Right hindlimb (tissue), 1 donor: ENCODE measurements around the gene C10orf90.

ENCODE experiments used
- DNase-seq: peaks from one replicate; pipeline ENCODE4 v3.0.0-alpha.2; 2018

The C10orf90 gene

DNA sequence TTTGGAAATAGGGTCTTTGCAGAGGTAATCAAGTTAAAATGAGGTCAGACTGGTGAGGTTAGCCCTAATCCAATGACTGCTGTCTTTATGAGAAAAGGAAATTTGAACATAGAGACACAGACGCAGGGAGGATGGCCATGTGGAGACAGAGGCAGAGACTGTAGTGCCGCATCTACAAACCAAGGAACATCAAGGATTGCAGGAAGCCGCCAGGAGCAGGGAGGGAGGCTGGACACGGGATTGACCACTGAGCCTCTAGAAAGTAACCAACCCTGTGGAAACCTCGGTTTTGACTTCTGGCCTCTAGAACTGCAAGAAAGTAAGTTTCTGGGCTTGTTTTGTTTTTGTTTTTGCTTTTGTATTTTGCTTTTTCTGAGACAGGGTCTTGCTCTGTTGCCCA is 213.9 kb downstream of the C10orf90 start:
- DNase-seq = no peak

DNA sequence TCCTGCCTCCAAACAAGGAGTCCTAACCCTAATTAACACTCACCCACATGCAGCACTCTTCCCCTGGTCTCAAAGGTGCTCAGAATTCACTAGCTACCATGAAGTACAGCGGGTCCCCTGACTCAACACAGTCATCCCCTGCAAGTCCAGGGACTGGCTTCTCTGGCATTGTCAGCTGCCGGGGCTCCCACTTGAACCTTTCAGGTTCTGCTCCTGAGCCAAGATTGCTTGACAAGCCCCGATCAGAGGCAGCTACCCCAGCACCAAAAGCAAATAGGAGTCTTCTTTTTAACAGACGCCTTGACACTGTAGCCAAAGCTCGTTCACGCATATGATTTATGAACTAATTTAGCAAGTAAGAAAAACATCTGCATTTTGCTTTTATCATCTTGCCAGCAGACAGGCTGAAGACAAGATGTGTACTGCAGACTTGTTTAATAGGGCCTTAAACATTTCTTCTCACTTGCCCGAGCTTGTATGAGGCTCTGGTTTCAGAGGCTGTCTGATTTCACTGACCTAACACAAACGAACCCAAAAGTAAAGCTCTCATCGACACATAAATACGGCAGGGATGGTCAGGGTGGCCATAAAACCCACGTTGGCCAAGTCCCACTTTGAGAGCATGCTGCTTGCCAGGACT is 214.6 kb downstream of the C10orf90 start:
- DNase-seq = no peak

DNA sequence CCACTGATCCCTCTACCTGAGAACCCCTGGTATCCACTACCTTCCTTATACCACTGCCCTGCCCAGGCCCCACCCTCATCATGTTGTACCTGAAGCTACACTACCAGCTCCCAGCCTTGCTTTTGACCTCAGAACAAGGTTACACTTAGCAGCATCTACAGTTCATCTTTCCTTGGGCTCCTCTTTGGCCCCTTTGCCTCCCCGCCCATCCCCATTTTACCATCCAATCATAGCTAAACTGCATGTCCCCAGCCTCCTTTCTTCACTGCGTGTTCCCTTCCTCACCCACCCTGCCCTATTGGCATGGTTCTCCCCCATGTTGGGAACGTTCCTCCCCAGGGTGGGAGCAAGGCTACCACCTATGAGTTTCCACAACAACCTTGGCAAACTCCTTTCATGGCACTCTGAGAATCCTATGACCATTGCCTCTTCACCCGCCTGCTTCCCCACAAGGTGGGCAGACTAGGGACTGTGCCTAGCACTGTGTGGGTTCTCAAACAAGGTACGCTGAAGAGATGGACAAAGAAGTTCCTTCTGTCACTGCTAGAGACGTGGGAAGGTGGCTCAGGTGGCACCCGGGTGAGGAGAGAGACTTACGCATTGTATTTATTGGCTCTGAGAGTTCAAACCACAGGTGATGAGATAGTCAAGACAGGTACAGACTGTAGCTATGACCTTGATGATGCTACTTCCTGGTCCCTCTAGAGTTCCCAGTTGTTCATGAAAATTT is 215.3 kb downstream of the C10orf90 start:
- DNase-seq = no peak

DNA sequence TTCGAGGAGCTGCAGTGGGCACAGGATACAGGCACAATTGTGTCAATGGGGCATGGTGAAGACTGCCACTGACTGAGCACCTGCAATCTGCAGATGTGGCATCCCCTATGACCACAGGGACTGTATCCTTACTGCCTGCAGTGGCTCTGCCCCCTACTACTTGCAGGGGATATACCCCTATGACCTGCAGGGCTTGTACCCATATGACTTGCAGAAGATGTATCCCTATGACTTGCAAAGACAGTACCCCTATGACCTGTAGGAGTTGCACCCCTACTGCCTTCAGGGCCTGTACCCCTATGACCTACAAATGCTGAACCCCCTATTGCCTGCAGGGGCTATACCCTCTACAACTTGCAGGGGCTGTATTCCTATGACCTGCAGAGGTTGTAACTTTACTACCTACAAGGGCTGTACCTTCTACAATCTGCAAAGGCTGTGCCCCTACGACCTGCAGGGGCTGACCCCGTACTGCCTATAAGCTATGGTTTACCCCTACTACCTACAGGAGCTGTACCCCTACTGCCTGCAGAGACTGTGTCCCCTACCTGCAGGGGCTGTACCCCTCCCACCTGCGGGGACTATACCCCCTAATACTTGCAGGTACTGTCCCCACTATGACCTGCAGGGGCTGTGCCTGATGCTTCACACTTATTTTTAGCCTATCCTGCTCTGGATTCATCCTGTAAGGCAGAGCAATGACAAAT is 216.3 kb downstream of the C10orf90 start:
- DNase-seq = no peak

DNA sequence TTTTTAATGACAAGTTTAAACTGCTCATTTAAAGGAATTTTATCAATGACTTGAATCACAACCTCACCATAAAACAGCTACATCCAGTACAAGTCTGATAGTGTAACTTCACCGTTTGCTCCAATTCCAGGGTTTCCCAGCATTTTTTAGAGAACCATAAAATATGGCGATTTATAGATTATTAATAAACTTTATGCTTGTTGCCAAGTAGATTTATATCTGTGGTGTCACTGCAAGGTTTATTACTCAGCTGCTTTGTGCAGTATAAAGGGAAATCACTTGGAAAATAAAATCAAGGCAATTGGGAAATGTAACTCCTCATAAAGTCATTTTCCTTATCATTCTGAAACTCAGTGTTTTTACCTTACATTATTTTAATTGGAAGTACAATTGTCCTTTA is 218.2 kb downstream of the C10orf90 start:
- DNase-seq = no peak

DNA sequence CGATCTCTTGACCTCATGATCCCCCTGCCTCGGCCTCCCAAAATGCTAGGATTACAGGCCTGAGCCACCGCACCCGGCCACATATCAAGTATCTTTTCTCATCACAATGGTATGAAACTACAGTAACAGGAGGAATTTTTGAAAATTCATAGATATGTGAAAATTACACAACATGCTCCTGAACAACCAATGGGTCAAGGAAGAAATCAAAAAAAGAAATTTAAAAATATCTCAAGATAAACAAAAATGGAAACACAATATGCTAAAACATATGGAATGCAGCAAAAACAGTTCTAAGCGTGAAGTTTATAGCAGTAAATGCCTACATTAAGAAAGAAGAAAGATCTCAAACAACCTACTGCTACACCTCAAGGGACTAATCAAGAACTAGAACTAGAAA is 222.4 kb downstream of the C10orf90 start:
- no peak for DNase-seq

DNA sequence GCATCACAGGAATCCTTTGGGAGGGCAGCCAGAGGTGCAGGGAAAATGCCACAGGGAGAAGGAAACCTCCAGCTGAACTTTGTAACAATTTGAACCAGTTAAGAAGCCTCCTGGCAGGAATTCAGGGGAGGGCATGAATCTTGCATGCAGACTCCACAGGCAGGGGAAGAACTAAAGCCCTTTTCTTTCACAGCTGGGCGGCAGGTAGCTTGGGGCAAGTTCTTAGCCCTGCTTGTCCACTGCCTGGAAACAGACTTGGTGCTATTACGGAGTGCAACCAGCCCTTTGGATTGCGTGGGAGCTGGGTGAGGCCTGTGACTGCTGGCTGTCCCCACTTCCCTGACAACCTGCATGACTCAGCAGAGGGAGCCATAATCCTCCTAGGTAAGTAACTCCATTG is 230.6 kb downstream of the C10orf90 start:
- DNase-seq = no peak

DNA sequence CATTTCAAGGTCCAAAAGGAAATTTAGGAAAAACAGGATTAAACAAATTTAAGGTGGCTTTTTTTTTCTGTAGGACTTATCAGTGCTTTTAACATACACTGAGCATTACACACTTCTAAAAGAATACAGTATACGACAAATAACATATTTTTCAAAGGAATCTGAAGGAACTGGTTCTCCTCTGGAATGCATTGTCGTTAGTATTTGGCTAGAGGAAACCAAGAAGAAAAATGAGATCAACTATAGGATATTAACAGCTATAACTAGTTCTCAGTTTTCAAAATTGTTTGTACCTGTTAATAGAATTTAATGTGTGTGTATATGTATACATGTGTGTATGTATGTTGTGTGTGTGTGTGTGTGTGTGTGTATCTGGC is 232.1 kb downstream of the C10orf90 start:
- DNase-seq = no peak

DNA sequence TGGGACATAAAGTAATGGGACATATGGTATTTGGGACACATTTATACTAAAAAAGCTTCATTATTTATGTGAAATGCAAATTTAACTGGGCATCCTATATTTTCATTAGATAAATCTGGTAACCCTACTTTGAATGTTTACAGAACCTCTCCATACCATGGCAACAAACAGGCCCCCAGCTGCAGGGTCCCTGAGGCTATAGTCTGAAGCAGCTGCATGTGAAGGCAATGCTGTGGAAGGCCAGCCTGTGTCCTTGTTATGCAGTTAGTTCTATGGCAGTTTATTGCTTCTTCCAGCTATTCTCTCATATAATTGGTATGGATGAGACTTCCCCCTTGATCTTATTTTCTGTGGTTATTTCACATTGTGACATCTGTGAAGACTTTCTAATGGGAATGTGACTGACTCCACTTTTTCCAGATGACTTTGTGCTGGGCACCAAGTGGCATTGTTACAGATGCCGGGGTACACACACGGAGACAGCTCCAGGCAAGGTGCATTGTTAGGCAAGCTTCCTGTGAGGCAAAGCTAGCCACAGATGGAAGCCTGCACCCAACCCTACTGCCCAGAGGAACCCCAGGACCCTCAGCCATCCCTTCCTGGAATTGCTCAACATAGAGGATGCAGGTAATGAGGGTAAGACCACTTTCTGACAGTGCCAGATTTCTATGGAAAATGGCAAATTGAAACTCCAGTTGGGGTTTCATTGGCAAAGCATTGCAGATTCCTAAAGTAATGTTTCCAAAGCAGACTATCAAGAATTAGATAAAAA is 232.7 kb downstream of the C10orf90 start:
- peak; percentile 57 for DNase-seq

DNA sequence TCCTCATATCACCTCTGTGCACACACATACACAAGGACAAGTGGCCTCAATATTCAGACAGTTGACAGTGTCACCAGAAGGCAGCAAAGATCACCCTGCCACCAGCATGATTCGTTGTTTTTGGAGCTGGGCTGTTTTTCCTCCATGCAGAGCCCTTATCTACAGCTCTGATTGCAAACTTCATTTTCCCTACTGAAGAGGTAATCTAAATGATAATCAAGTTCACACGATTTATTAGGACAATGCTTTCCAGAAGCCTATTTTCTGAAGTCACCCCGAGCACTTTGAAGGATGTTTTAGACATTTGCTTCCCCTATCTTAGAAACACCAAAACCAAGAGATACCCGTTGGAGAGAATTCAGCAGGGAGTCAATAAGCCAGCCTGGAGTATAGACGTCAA is 236.3 kb downstream of the C10orf90 start:
- no peak for DNase-seq

DNA sequence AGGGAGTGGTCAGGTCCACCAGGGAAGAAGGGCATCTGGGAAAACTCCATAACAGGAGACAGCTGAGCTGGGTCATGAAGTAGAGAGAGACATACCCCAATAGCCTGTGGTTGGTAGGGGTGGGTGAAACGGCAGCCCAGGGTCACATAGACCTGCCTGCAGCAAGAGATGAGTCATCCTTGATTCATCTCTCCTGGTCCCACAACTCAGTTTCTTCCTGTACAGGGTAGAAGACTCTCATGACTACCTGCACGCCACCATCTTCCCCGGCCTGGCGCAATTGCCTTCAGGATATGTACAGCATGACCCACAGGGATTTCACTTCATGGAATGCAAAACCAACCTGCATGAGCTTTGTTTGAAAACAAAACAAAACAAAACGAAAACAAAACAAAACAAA is 237.1 kb downstream of the C10orf90 start:
- no peak for DNase-seq

DNA sequence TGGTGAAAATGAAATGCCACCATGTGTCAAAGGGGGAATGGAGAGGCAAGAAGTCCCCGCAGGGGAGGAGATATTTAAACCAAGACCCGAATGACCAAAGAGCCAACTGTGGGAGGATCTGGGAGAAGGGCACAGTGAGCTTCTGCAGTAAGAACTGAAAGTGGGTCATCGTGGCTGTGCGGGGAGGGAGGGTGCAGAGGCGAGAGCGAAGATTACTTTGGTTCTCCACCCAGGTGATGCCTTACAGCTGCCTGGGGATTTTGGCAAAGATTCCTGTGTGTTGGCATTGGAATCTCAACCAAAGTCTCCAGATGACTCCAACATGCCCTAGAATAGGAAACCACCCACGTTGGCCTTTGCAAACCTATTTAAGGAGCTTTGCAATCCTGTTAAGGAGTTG is 238.0 kb downstream of the C10orf90 start:
- DNase-seq = no peak

DNA sequence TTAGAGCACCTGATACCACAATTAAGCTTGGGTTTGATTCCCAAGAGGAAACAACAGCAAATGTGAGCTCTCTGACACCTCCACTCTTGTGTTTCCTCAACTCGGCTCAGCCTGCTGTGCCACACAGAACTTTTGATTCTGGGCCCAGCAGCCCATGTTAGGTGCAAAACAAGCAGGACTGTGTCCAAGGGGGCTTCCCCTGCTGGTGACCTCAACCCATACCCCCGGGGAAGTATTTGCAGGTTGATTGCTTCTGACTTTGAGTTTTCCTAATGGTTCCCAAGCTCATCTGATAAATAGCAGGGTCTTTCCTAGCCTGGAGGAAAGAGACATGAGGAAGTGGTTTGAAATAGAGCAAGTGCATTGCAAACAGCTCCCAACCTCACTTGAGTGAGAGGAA is 238.7 kb downstream of the C10orf90 start:
- no peak for DNase-seq

DNA sequence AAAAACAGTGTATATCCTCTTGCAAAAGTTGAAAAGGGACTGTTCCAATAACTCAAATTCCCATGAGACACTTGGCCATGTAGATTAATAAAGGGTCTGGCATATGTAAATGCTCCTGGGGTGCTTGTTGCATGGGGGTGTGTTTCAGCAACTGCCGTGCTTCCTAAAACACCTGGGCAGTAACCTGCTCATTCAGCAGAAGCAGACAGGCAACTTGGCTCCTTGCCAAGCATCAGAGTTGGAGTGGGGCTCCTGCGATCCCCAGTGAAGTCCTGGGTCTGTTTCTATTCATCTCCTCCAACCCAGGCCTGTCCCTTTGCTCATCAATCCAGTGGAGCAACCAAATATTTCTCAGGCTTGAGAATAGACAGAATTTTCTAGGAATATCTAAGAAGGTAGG is 240.0 kb downstream of the C10orf90 start:
- DNase-seq = no peak

DNA sequence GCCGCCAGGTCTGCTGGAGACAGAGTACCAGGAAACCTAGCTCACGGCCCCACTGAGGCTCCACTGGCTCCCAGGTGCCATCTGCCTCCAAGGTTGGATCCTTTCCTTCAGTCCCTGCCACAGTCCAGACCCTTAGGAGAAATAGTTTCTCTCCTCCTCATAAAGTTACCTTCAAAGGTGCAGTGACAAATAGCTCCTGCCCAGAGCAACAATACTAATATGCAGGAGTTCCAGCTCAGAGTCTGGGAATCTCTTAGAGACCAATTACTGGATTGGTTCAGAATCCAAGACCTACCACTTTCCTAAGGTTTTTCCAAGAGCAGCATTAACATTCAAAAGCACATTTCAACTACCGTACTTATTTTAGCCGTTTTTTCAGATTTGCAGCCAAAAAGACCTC is 241.2 kb downstream of the C10orf90 start:
- DNase-seq = no peak

DNA sequence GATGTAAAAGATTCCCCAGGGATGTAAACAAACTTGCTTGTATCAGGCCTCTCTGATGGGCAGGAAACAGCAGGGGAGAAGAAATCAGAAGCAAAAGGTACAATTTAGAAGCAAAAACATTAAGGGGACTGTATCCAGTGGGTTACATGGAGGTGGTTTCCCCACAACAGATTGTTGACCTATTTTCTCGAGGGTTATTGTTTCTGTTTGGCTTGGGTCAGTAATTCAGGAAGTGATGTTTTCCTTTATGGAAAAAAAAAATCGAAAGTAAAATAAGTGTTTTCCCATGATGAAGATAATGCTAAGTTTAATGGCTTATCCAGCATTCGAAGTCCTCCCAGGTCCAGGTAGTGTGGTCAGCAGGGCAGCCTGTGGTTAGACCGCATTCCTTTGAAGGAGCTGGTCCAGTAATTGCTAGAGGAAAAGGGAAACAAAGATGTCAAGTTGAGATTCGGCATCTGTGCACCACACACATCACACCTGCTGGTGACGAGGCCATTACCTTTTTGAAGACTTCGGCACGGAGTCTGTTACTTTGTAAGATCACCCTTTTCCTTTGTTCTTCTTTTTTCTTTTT is 244.9 kb downstream of the C10orf90 start:
- no peak for DNase-seq

DNA sequence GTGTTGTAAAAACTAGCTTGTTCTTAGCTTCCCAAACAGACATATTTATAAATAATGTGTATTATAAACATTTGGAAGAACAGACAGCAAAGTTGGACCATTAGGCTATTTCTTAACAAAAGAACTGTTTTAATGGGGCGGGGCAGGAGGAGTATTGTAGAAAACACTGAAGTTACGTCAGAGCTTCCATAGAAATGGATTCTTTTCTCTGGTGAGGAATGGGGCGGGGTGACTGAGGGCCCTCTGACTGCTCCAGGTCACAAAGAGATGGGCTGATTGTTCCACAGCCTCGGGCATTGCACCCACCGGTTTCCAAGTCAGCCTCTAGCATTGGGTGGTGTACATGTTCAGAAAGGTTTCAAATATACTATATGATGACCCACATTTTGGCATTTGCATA is 245.5 kb downstream of the C10orf90 start:
- DNase-seq = no peak

DNA sequence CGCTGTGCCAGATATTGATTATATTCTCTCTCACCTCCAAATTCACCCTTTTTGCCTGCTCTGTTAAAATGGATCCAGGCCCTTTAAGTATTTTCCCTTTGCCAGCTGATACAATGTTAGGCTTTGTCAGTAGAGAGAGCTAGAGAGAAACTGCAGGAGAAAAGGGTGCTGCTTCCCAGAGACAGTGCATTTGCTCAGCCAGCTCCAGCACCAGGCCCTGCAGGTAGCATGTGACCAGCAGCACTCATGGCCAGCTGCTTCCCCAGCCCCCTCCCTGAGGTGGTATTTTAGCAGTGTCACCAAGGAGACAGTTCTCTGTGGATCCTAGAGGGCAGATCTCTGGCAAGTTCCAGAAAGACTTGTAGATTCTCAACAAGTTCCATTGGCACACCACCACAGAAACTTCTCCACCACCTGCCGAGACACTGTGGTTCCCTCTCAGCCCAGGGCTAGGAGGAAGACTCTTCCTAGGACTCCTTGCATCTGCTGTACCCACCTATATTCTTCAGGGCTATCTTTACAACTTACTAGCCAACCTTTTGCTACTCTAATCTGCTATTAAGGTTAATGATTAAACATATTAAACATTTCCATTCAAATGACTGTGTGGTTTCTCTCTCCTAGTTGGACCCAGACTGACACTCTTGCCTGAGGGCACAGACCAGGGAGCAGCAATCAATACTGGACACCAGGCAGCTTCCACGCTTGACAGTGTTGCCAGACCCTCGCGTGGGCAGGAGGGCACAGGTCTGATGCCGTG is 246.6 kb downstream of the C10orf90 start:
- DNase-seq = no peak

DNA sequence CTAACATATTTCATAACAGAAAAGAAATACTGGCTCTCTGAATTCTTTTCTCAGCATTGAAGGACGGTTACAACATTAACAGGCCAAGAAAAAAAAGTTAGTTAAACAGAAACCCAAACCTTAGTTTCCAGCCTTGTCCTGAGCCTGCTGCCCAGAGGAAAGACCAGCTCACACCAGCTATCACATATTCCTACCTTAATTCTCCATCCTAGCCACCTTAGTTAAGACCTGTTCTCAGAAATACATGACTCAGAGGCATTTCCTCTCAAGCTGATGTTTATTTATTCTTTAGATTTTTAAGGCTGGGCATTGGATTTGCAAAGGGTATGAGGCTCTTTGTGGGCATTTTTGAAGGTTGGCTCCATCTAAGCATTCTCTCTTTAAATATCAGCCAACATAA is 247.9 kb downstream of the C10orf90 start:
- no peak for DNase-seq

DNA sequence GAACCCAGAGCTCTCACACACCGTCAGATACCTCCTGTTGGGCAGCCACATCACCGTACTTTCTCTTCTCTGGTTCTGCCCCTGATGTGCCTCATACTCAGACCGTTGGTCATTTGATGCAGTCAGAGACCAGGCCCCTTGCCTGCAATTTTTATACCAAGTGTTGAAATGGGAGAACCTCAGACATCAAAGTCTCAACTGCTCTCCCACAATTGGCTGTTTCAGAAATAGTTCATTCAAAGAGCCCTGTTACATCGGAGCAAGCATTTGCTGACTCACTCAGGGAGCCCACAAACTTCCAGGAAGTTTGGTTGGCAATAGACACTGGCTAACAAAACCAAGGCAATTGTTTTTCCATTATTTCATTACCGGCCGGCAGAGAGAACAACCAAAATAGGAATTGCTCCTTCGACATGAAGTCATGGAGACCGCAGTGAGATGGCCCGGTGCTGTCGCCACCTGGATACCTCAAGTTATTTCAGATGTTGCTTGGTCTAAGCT is 248.7 kb downstream of the C10orf90 start:
- DNase-seq = peak; percentile 71

DNA sequence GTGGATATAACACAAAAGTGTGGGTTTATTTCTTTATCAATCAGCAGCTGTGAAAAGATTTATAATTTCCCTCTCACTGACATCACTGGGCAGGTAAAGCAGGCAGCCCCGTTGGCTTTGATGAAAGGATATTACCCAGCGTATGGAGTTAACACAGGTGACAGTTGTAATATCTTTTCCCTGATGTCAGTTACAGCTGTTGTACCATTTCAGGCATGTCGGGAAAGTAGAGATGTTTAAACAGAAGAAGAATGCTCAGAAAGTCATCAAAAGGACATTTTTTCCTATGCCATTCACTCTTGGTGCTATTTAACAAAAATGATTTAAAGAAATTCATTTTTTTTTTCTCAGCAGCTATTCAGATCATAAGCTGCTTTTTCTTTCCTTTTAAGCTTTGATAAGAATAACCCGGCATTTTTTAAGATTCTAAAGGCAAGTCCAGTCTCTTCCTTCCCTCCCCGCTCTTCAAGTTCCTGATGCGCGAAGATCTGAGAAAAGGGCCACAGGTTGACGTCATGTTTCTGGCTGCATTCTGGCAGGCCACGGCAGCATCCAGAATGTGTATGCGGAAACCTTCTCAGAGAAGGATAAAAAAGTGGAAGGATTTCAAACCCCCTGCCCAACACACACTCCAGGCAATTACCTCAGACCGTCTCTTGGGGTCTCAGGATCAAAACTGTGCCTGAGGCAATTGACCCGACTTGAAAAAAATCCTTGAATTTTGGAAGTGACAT is 249.8 kb downstream of the C10orf90 start:
- peak; percentile 79 for DNase-seq
